Panc1 (cell line): ENCODE data around the gene SLCO3A1. TPM values are rescaled to one million over a fixed set of nuclear protein-coding genes. Genes with fewer than 3 reads are reported as not detected.

Experiments
- ATAC-seq: fragments of 200-7000 bp; cut with Tn5 transposase; 2 replicates; pipeline ENCODE4 v1.9.1; 2020; ENCODE audit warnings: mild to moderate bottlenecking, moderate library complexity
- BruUV-seq: library from RNA; stranded (reverse); fragments of 400-500 nt; replicated peaks from 2 replicates; lab custom pipeline; 2021; lab: Mats Ljungman, UMichigan
- CTCF ChIA-PET: fragments of 300-600 bp; sonication (Branson Sonifier 250); formaldehyde crosslinking; loops from one replicate; lab custom pipeline; 2022; ENCODE audit warnings: antibody characterized with exemption; lab: Charles Lee
- POLR2A ChIA-PET: fragments of 300-600 bp; sonication (Branson Sonifier 250); formaldehyde crosslinking; loops from one replicate; lab custom pipeline; 2022; ENCODE audit warnings: antibody characterized with exemption; lab: Charles Lee
- DNase-seq: peaks from one replicate; pipeline ENCODE4 v3.0.0-alpha.2; 2010; ENCODE audit warnings: low read depth, low spot score
- H3K27ac ChIP-seq: 2 replicates; pipeline ENCODE4 v1.5.1; 2011; ENCODE audit warnings: mild to moderate bottlenecking, low read length, inconsistent platforms
- H3K27me3 ChIP-seq: fragments of 200-500 bp; sonication (Bioruptor generic); 2 replicates; pipeline ENCODE4 v1.6.0; 2014; ENCODE audit warnings: low read length, inconsistent platforms; ENCODE audit not compliant: control insufficient read depth, insufficient read depth
- H3K36me3 ChIP-seq: fragments of 200-500 bp; sonication (Bioruptor generic); 2 replicates; pipeline ENCODE4 v1.5.1; 2014; ENCODE audit warnings: inconsistent platforms, mild to moderate bottlenecking, low read length, moderate library complexity; ENCODE audit not compliant: control insufficient read depth, insufficient read depth
- H3K4me1 ChIP-seq: 2 replicates; pipeline ENCODE4 v1.5.1; 2011; ENCODE audit warnings: inconsistent platforms, mild to moderate bottlenecking, low read length, moderate library complexity; ENCODE audit not compliant: control insufficient read depth, insufficient read depth
- H3K4me3 ChIP-seq, 2 experiments: 2 replicates each; pipeline ENCODE4 v1.5.1; 2011 to 2012; ENCODE audit warnings: low read depth in 2 of 2, low read length in 2 of 2, mild to moderate bottlenecking in 2 of 2, inconsistent platforms in 1 of 2, moderate library complexity in 1 of 2
- H3K9me3 ChIP-seq: fragments of 200-500 bp; sonication (Bioruptor generic); 2 replicates; pipeline ENCODE4 v1.5.1; 2014; ENCODE audit warnings: low read depth, mild to moderate bottlenecking, inconsistent platforms, low read length, moderate library complexity; ENCODE audit not compliant: control insufficient read depth, insufficient read depth
- POLR2AphosphoS5 ChIP-seq: IDR thresholded peaks from 2 replicates; pipeline ENCODE4 v1.6.1; 2012; ENCODE audit warnings: mild to moderate bottlenecking, low read depth, low read length, moderate library complexity
- SIN3A ChIP-seq: IDR thresholded peaks from 2 replicates; pipeline ENCODE4 v1.6.1; 2012; ENCODE audit warnings: low read depth, mild to moderate bottlenecking, low read length, moderate library complexity, borderline replicate concordance; ENCODE audit not compliant: insufficient read depth
- TCF7L2 ChIP-seq: IDR thresholded peaks from 2 replicates; pipeline ENCODE4 v1.6.1; 2011; ENCODE audit warnings: mild to moderate bottlenecking, low read depth, low read length, inconsistent platforms
- in situ Hi-C: cut with HindIII; loops from 2 replicates; pipeline ENCODE4 v1.10.0; 2016; ENCODE audit warnings: low sequenced_read_pairs, low pct_unique_long_range_greater_than_20kb
- intact Hi-C: fragments of 100-400 bp; cut with micrococcal nuclease; formaldehyde crosslinking; loops from one replicate; pipeline ENCODE4 v1.10.0; 2022; ENCODE audit not compliant: unreplicated experiment
- total RNA-seq: library from RNA; stranded (reverse); gene quantifications from one replicate; pipeline ENCODE4 v1.2.1, GENCODE V29; 2021; ENCODE audit not compliant: unreplicated experiment
- TF ChIP-seq, protein P1 (sequence below): fragments of 450-650 bp; IDR thresholded peaks from 2 replicates; pipeline ENCODE4 v1.5.1; 2017; ENCODE audit warnings: mild to moderate bottlenecking
- TF ChIP-seq, protein P2 (sequence below), 2 experiments: IDR thresholded peaks; 2 replicates each; pipeline ENCODE4 v1.6.1; 2011 to 2012; ENCODE audit warnings: low read depth in 2 of 2, control low read depth in 1 of 2, low read length in 1 of 2, mild to moderate bottlenecking in 1 of 2, moderate library complexity in 1 of 2; ENCODE audit not compliant: insufficient read depth in 1 of 2

Gene SLCO3A1
- total RNA-seq, 1 experiment from 2014 or later: 20.6 TPM

DNA sequence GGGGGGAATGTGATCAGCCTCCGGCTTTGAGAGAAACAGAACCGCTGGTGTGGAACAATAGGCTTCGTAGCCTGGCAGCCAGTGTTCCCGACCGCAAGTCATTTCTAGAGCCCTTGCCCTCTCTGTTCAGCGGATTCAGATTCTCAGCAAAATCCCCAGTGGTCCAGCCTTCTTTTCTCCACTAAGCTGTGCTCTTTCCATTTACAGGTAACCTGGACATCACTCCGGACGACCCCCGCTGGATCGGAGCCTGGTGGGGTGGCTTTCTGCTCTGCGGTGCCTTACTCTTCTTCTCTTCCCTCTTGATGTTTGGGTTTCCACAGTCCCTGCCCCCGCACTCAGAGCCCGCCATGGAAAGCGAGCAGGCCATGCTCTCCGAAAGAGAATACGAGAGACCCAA, 250.6 kb downstream of the SLCO3A1 start:
- in situ Hi-C loops: no loop called here
- Histone ChIP-seq H3K27me3 (no peaks in the 10 kb centered on the region), H3K36me3 (no peaks in the 10 kb centered on the region), H3K9me3 (no peaks in the 10 kb centered on the region), H3K4me3 (no peak overlapping the region), H3K4me1 (no peaks in the 10 kb centered on the region), H3K27ac (no peak overlapping the region)
- POLR2A ChIA-PET: no interaction called here
- TF ChIP-seq SIN3A (no peak), TCF7L2 (no peak), POLR2AphosphoS5 (no peak)
- TF ChIP-seq, protein P1, sequence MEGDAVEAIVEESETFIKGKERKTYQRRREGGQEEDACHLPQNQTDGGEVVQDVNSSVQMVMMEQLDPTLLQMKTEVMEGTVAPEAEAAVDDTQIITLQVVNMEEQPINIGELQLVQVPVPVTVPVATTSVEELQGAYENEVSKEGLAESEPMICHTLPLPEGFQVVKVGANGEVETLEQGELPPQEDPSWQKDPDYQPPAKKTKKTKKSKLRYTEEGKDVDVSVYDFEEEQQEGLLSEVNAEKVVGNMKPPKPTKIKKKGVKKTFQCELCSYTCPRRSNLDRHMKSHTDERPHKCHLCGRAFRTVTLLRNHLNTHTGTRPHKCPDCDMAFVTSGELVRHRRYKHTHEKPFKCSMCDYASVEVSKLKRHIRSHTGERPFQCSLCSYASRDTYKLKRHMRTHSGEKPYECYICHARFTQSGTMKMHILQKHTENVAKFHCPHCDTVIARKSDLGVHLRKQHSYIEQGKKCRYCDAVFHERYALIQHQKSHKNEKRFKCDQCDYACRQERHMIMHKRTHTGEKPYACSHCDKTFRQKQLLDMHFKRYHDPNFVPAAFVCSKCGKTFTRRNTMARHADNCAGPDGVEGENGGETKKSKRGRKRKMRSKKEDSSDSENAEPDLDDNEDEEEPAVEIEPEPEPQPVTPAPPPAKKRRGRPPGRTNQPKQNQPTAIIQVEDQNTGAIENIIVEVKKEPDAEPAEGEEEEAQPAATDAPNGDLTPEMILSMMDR: no peak
- TF ChIP-seq, protein P2, sequence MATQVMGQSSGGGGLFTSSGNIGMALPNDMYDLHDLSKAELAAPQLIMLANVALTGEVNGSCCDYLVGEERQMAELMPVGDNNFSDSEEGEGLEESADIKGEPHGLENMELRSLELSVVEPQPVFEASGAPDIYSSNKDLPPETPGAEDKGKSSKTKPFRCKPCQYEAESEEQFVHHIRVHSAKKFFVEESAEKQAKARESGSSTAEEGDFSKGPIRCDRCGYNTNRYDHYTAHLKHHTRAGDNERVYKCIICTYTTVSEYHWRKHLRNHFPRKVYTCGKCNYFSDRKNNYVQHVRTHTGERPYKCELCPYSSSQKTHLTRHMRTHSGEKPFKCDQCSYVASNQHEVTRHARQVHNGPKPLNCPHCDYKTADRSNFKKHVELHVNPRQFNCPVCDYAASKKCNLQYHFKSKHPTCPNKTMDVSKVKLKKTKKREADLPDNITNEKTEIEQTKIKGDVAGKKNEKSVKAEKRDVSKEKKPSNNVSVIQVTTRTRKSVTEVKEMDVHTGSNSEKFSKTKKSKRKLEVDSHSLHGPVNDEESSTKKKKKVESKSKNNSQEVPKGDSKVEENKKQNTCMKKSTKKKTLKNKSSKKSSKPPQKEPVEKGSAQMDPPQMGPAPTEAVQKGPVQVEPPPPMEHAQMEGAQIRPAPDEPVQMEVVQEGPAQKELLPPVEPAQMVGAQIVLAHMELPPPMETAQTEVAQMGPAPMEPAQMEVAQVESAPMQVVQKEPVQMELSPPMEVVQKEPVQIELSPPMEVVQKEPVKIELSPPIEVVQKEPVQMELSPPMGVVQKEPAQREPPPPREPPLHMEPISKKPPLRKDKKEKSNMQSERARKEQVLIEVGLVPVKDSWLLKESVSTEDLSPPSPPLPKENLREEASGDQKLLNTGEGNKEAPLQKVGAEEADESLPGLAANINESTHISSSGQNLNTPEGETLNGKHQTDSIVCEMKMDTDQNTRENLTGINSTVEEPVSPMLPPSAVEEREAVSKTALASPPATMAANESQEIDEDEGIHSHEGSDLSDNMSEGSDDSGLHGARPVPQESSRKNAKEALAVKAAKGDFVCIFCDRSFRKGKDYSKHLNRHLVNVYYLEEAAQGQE (IDR thresholded peaks at IDR 0.05; ENCODE audit: insufficient read depth in 1 of 2, low read depth in 2 of 2, low read length in 1 of 2): no peak
- DNase-seq (no peak), ATAC-seq (no peak)
- CTCF ChIA-PET: no interaction called here
- intact Hi-C loops: no loop called here
- no TSS peak for BruUV-seq

DNA sequence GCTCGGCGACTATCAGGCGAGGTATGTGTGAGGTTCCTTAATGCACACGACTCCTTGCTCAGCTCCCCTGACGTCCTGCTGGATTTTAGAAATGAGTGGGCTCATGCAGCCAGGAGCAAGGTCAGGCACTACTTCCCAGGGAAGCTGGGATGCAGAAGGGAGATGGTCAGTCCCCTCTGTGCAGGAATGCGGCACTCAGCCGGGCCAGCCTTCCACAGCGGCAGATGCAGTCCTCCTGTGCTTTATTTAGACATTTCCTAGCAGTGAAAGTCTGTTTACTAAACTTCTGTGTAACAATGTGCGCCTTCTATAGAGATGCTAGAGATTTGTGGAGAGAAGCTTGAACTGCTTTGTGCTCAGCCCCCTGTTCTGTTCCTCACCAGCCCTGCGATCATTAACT, 252.1 kb downstream of the SLCO3A1 start:
- Histone ChIP-seq H3K9me3 (no peaks in the 10 kb centered on the region), H3K4me3 (no peak overlapping the region), H3K27me3 (no peaks in the 10 kb centered on the region), H3K4me1 (no peaks in the 10 kb centered on the region), H3K36me3 (no peaks in the 10 kb centered on the region), H3K27ac (no peak overlapping the region)
- no TSS peak for BruUV-seq
- ATAC-seq (no peak), DNase-seq (no peak)
- CTCF ChIA-PET: no interaction called here
- POLR2A ChIA-PET: no interaction called here
- in situ Hi-C loops: no loop called here
- TF ChIP-seq POLR2AphosphoS5 (no peak), TCF7L2 (no peak), SIN3A (no peak)
- TF ChIP-seq, protein P1: no peak
- intact Hi-C loops: no loop called here

DNA sequence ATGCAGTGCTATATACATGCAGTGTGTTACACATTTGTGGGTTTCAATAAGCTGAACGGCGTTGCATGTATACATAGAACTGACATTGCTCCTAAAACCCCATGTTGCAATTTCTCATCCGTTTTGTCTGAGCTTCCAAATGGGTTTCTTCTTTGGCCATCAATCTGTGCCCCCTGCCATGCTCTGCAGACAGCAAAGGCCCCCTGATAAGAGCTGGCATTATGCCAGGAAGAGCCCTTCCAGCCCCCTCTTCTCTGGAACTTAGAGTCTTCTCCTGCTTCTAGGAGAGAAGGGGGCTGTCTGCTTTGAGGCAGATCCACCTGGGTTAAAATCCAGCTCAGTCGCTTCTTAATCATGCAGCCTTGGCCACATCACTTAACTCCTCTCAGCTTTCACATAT, 254.0 kb downstream of the SLCO3A1 start:
- ATAC-seq: no peak
- TF ChIP-seq, protein P2 (IDR thresholded peaks at IDR 0.05; ENCODE audit: insufficient read depth in 1 of 2, low read depth in 2 of 2, low read length in 1 of 2): no peak
- TF ChIP-seq POLR2AphosphoS5: no peak
- TF ChIP-seq SIN3A: no peak
- TF ChIP-seq, protein P1: no peak
- no peak for TF ChIP-seq TCF7L2
- BruUV-seq: no TSS peak
- H3K27ac ChIP-seq: no peak overlapping the region
- H3K4me1 ChIP-seq: no peaks in the 10 kb centered on the region
- POLR2A ChIA-PET: no interaction called here
- no peaks in the 10 kb centered on the region for H3K27me3 ChIP-seq
- intact Hi-C loops (no loop called here), in situ Hi-C loops (no loop called here)
- no peaks in the 10 kb centered on the region for H3K36me3 ChIP-seq
- H3K4me3 ChIP-seq: no peak overlapping the region
- no peaks in the 10 kb centered on the region for H3K9me3 ChIP-seq
- no peak for DNase-seq
- CTCF ChIA-PET: no interaction called here
